ENCODE data around the gene ATP1A4. TPM values are rescaled to one million over a fixed set of nuclear protein-coding genes. Genes with fewer than 3 reads are reported as not detected.
A peak's percentile ranks its signal among the peaks of the same experiment; 100 is the strongest.

Gene ATP1A4
- total and polyA plus RNA-seq, 4 experiments from 2014 or later, result not detected

GRCh38 chr1:160188341-160188740, 36.9 kb downstream of the ATP1A4 start:
- intact Hi-C loops (cut with micrococcal nuclease), result no loop called here
- Histone ChIP-seq H3K27me3 (ENCODE audit: insufficient read depth, low read length) (no peaks in the 10 kb centered on the region), H3K9me3 (ENCODE audit: control insufficient read depth in 1 of 2, low read length in 2 of 2) (no peaks in the 10 kb centered on the region), H3K36me3 (ENCODE audit: insufficient read depth, low read length) (no peaks in the 10 kb centered on the region), H3K4me3 (ENCODE audit: low read length in 2 of 2) (no peak overlapping the region), H3K4me1 (ENCODE audit: insufficient read depth, low read length) (peaks cover 8% of the 10 kb centered on the region), H3K27ac (ENCODE audit: low read depth, low read length) (no peak overlapping the region)
- CTCF ChIA-PET (ENCODE audit: partially characterized antibody), result interaction anchor here (0.7 to 8.9 kb wide), 6 partner anchors 12 to 188 kb away, joined by 3 to 177 read pairs (median 4); no protein-coding TSS in a partner anchor
- H3K4me1 Mint-ChIP-seq, result no peaks in the 10 kb centered on the region
- POLR2A ChIA-PET (ENCODE audit: partially characterized antibody), result no interaction called here
- H3K27me3 Mint-ChIP-seq, result peaks cover 2 to 10% of the 10 kb centered on the region in 2 donors
- peak overlapping the region in 1 of 8 donors; percentile 2 for H3K4me3 Mint-ChIP-seq
- no peaks in the 10 kb centered on the region for H3K9me3 Mint-ChIP-seq
- no peak for DNase-seq
- no peaks in the 10 kb centered on the region for H3K36me3 Mint-ChIP-seq
- H3K27ac Mint-ChIP-seq, result peak overlapping the region in 2 of 7 donors; percentile 20 to 50

DNA sequence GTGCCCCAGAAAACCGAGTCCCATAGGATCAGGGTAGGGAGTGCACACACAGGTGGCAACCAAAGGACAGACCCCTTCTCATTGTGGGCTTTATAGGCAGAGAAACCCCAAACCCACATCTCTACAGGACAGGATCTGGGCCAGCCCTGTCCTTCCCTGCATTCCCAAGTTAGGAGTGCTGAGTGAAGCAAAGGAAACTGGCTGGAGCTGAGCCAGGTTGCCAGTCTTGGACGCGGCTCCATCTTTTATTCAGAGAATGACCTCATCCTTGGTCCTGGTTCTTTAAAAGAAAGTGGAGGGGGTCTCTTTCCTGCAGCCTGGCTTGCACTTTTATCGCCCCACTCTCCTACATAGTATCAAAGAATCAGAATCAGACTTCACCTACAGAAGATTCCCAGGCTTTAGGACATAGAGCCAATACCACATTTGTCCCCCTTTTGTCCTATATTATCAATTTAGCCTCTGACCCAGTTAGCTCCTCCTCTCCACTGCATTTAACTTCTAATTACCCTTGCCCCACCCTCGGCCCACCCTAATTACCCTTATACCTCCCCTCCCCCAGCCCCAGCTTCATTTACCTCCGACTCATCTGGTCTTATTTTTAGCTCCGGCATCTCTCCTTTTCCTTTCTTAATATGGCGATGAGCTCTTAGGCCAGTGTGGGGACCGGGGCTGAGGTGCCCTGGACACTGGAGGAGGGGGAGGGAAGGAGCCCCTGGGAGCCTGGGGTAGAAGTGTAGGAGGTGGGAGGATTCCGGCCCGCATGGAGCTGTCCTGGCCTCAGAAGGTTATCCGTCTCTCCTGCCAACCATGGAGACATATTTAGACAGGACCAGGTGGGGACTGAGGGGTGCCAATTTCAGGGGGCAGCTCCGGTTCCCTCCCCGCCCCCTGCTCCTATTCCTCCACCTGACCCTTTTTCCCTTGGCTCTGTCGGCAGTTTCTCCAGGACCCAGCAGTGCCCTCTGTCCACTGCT, 38.5 kb downstream of the ATP1A4 start, which contains the start of gene CASQ1:
CASQ1 (plus strand) TSS at position 927 of the 977 bp plus-strand sequence. CDS start 177 bp downstream, outside the sequence.
- peaks cover 9% of the 10 kb centered on the region for H3K4me1 ChIP-seq (ENCODE audit: insufficient read depth, low read length)
- Mint-ChIP-seq H3K4me3 (no peak within 1 kb of the TSS), H3K36me3 (no peaks in the 10 kb centered on the region), H3K27ac (peak within 1 kb of the TSS in 1 of 7 donors; percentile 10), H3K27me3 (peaks cover 2 to 9% of the 10 kb centered on the region in 2 donors), H3K9me3 (no peaks in the 10 kb centered on the region), H3K4me1 (no peaks in the 10 kb centered on the region)
- ChIA-PET POLR2A (ENCODE audit: partially characterized antibody) (no interaction called here), CTCF (ENCODE audit: partially characterized antibody) (interaction anchor here (1.0 to 8.9 kb wide), 8 partner anchors 9 to 189 kb away, joined by 3 to 177 read pairs (median 5); no protein-coding TSS in a partner anchor)
- H3K4me3 ChIP-seq (ENCODE audit: low read length in 2 of 2), result no peak within 1 kb of the TSS
- no peaks in the 10 kb centered on the region for H3K27me3 ChIP-seq (ENCODE audit: insufficient read depth, low read length)
- no peak within 1 kb of the TSS for H3K27ac ChIP-seq (ENCODE audit: low read depth, low read length)
- H3K36me3 ChIP-seq (ENCODE audit: insufficient read depth, low read length), result no peaks in the 10 kb centered on the region
- DNase-seq, result no peak
- intact Hi-C loops (cut with micrococcal nuclease), result loop anchor here (10.0 kb wide), 1 partner anchor 415 kb away; no protein-coding TSS in a partner anchor
- H3K9me3 ChIP-seq (ENCODE audit: control insufficient read depth in 1 of 2, low read length in 2 of 2), result no peaks in the 10 kb centered on the region

DNA sequence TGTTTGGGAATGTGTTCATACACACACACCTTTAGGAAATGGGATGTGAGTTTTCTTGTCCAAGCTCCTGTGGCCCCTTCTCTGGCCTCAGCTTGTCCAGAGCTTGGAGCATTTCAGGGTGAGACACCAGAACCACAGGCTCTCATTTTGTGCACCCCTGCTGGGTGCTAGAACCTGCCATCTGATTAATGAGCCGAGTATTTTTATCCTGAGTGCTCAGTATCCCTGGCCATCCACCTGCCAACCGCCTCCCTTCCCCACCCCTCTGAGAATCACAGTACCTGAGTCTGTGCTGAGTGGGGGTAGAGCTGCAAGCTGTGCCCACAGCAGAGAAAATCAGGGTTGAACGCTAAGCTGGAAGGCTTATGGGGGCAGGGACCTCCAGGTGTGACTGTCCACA, 40.4 kb downstream of the ATP1A4 start:
- intact Hi-C loops (cut with micrococcal nuclease), result loop anchor here (10.0 kb wide), 1 partner anchor 413 kb away; no protein-coding TSS in a partner anchor
- no peak overlapping the region for H3K4me3 ChIP-seq (ENCODE audit: low read length in 2 of 2)
- no peak overlapping the region for H3K4me3 Mint-ChIP-seq
- no peaks in the 10 kb centered on the region for H3K36me3 ChIP-seq (ENCODE audit: insufficient read depth, low read length)
- no peak overlapping the region for H3K27ac ChIP-seq (ENCODE audit: low read depth, low read length)
- ChIA-PET CTCF (ENCODE audit: partially characterized antibody) (interaction anchor here (1.0 to 8.9 kb wide), 11 partner anchors 10 to 584 kb away, joined by 3 to 177 read pairs (median 3); no protein-coding TSS in a partner anchor), POLR2A (ENCODE audit: partially characterized antibody) (interaction anchor here (1.3 to 1.5 kb wide), 2 partner anchors 13 to 100 kb away, joined by 4 to 6 read pairs; partner anchors contain the start of gene PEA15)
- H3K27me3 ChIP-seq (ENCODE audit: insufficient read depth, low read length), result no peaks in the 10 kb centered on the region
- H3K27me3 Mint-ChIP-seq, result peaks cover 2 to 5% of the 10 kb centered on the region in 2 donors
- H3K4me1 Mint-ChIP-seq, result no peaks in the 10 kb centered on the region
- H3K9me3 ChIP-seq (ENCODE audit: control insufficient read depth in 1 of 2, low read length in 2 of 2), result no peaks in the 10 kb centered on the region
- H3K9me3 Mint-ChIP-seq, result no peaks in the 10 kb centered on the region
- peak overlapping the region in 1 of 7 donors; percentile 43 for H3K27ac Mint-ChIP-seq
- DNase-seq, result no peak
- no peaks in the 10 kb centered on the region for H3K36me3 Mint-ChIP-seq
- H3K4me1 ChIP-seq (ENCODE audit: insufficient read depth, low read length), result peaks cover 9% of the 10 kb centered on the region

- DNase-seq, result no peak
- Mint-ChIP-seq H3K27me3 (peaks cover 2 to 5% of the 10 kb centered on the region in 2 donors), H3K27ac (peak overlapping the region in 1 of 7 donors; percentile 46), H3K4me1 (no peaks in the 10 kb centered on the region), H3K4me3 (no peak overlapping the region), H3K9me3 (no peaks in the 10 kb centered on the region), H3K36me3 (no peaks in the 10 kb centered on the region)
- no peaks in the 10 kb centered on the region for H3K9me3 ChIP-seq (ENCODE audit: control insufficient read depth in 1 of 2, low read length in 2 of 2)
- H3K4me1 ChIP-seq (ENCODE audit: insufficient read depth, low read length), result peaks cover 9% of the 10 kb centered on the region
- no peaks in the 10 kb centered on the region for H3K36me3 ChIP-seq (ENCODE audit: insufficient read depth, low read length)
- no peak overlapping the region for H3K4me3 ChIP-seq (ENCODE audit: low read length in 2 of 2)
- POLR2A ChIA-PET (ENCODE audit: partially characterized antibody), result interaction anchor here (1.3 to 1.5 kb wide), 2 partner anchors 13 to 99 kb away, joined by 4 to 6 read pairs; partner anchors contain the start of gene PEA15
- intact Hi-C loops (cut with micrococcal nuclease), result loop anchor here (10.0 kb wide), 1 partner anchor 413 kb away; no protein-coding TSS in a partner anchor
- H3K27me3 ChIP-seq (ENCODE audit: insufficient read depth, low read length), result no peaks in the 10 kb centered on the region
- CTCF ChIA-PET (ENCODE audit: partially characterized antibody), result interaction anchor here (1.2 to 8.9 kb wide), 9 partner anchors 9 to 584 kb away, joined by 3 to 177 read pairs (median 9); no protein-coding TSS in a partner anchor
- no peak overlapping the region for H3K27ac ChIP-seq (ENCODE audit: low read depth, low read length)
Observed at GRCh38 chr1:160192234-160192633, 40.8 kb downstream of the ATP1A4 start.

- H3K4me3 Mint-ChIP-seq, result no peak overlapping the region
- DNase-seq, result peak; percentile 67 to 75 (median 68)
- intact Hi-C loops (cut with micrococcal nuclease), result loop anchor here (1.0 to 10.0 kb wide), 5 partner anchors 59 to 412 kb away; no protein-coding TSS in a partner anchor
- H3K27me3 Mint-ChIP-seq, result peaks cover 1 to 3% of the 10 kb centered on the region in 2 donors
- no peaks in the 10 kb centered on the region for H3K4me1 Mint-ChIP-seq
- no peak overlapping the region for H3K27ac ChIP-seq (ENCODE audit: low read depth, low read length)
- H3K36me3 ChIP-seq (ENCODE audit: insufficient read depth, low read length), result no peaks in the 10 kb centered on the region
- peaks cover 9% of the 10 kb centered on the region for H3K4me1 ChIP-seq (ENCODE audit: insufficient read depth, low read length)
- no peak overlapping the region for H3K27ac Mint-ChIP-seq
- H3K9me3 ChIP-seq (ENCODE audit: control insufficient read depth in 1 of 2, low read length in 2 of 2), result no peaks in the 10 kb centered on the region
- POLR2A ChIA-PET (ENCODE audit: partially characterized antibody), result interaction anchor here (0.5 to 1.0 kb wide), 2 partner anchors 98 to 184 kb away, joined by 3 to 6 read pairs; no protein-coding TSS in a partner anchor
- H3K4me3 ChIP-seq (ENCODE audit: low read length in 2 of 2), result no peak overlapping the region
- H3K9me3 Mint-ChIP-seq, result no peaks in the 10 kb centered on the region
- H3K27me3 ChIP-seq (ENCODE audit: insufficient read depth, low read length), result no peaks in the 10 kb centered on the region
- CTCF ChIA-PET (ENCODE audit: partially characterized antibody), result interaction anchor here (0.6 to 8.9 kb wide), 25 partner anchors 8 to 186 kb away, joined by 3 to 177 read pairs (median 5); partner anchors contain the start of genes PEA15 and PEX19
- no peaks in the 10 kb centered on the region for H3K36me3 Mint-ChIP-seq
Observed at GRCh38 chr1:160193091-160193819, 41.9 kb downstream of the ATP1A4 start.

- Histone ChIP-seq H3K27me3 (ENCODE audit: insufficient read depth, low read length) (no peaks in the 10 kb centered on the region), H3K36me3 (ENCODE audit: insufficient read depth, low read length) (no peaks in the 10 kb centered on the region), H3K27ac (ENCODE audit: low read depth, low read length) (no peak overlapping the region), H3K9me3 (ENCODE audit: control insufficient read depth in 1 of 2, low read length in 2 of 2) (no peaks in the 10 kb centered on the region), H3K4me1 (ENCODE audit: insufficient read depth, low read length) (peaks cover 9% of the 10 kb centered on the region), H3K4me3 (ENCODE audit: low read length in 2 of 2) (no peak overlapping the region)
- intact Hi-C loops (cut with micrococcal nuclease), result loop anchor here (1.0 to 10.0 kb wide), 5 partner anchors 58 to 411 kb away; no protein-coding TSS in a partner anchor
- CTCF ChIA-PET (ENCODE audit: partially characterized antibody), result interaction anchor here (0.6 to 8.9 kb wide), 25 partner anchors 8 to 185 kb away, joined by 3 to 177 read pairs (median 5); partner anchors contain the start of genes PEA15 and PEX19
- H3K4me3 Mint-ChIP-seq, result no peak overlapping the region
- POLR2A ChIA-PET (ENCODE audit: partially characterized antibody), result interaction anchor here (0.5 to 1.0 kb wide), 2 partner anchors 97 to 183 kb away, joined by 3 to 6 read pairs; no protein-coding TSS in a partner anchor
- H3K36me3 Mint-ChIP-seq, result no peaks in the 10 kb centered on the region
- H3K4me1 Mint-ChIP-seq, result no peaks in the 10 kb centered on the region
- DNase-seq, result no peak
- H3K27ac Mint-ChIP-seq, result no peak overlapping the region
- no peaks in the 10 kb centered on the region for H3K27me3 Mint-ChIP-seq
- no peaks in the 10 kb centered on the region for H3K9me3 Mint-ChIP-seq
Observed at GRCh38 chr1:160193832-160194736, 42.7 kb downstream of the ATP1A4 start.

Data from CD4-positive, alpha-beta memory T cell (primary cell).